HL-60 (cell line): ENCODE results near the gene GPR68.

Experiments
- CTCF ChIP-seq: IDR thresholded peaks from one replicate; pipeline ENCODE4 v1.5.1; 2011; ENCODE audit warnings: low read length, control low read depth, inconsistent platforms; ENCODE audit not compliant: insufficient read depth
- GABPA ChIP-seq: IDR thresholded peaks from 2 replicates; pipeline ENCODE4 v1.6.1; 2012; ENCODE audit warnings: low read depth
- POLR2AphosphoS5 ChIP-seq: IDR thresholded peaks from 2 replicates; pipeline ENCODE4 v1.6.1; 2012; ENCODE audit warnings: low read depth

GRCh38 chr14:91238085-91238484 lies 6.4 kb downstream of the GPR68 start:
- TF ChIP-seq CTCF (no peak), GABPA (no peak), POLR2AphosphoS5 (no peak)
